HL-60/S4 treated with retinoic acid at 250 ng/mL for 4 days and 3 days (cell line): ENCODE data around the gene TNXB.
"Not testable (repeated sequence)": the region's sequence is repeated elsewhere in the genome, so short reads cannot be mapped to it uniquely, and the experiment has no call there.

Experiments
- in situ Hi-C: fragments of 300-500 bp; cut with MboI; formaldehyde crosslinking; loops from 2 replicates; pipeline ENCODE4 v1.7.0; 2022; ENCODE audit warnings: low sequenced_read_pairs

The TNXB gene

GRCh38 chr6:32109114-32109764 lies at the start of gene TNXB:
TNXB (minus strand) TSS chr6:32109338; CDS start chr6:32098198, 11,140 bp downstream.
- in situ Hi-C loops = no loop called here

GRCh38 chr6:32158052-32158451 lies 48.9 kb upstream of the TNXB start:
- in situ Hi-C loops = no loop called here

GRCh38 chr6:32156891-32157290 lies 47.8 kb upstream of the TNXB start:
- in situ Hi-C loops = no loop called here

- in situ Hi-C loops = no loop called here
Observed at GRCh38 chr6:32154514-32155161, 45.5 kb upstream of the TNXB start.

GRCh38 chr6:32153564-32154513 lies 44.7 kb upstream of the TNXB start, which contains the start of gene PPT2:
PPT2 (plus strand) TSS chr6:32154141; CDS start chr6:32154595, 454 bp downstream.
- in situ Hi-C loops = no loop called here

GRCh38 chr6:32152769-32153563 lies 43.8 kb upstream of the TNXB start:
- in situ Hi-C loops = no loop called here

GRCh38 chr6:32151863-32152768 lies 43.0 kb upstream of the TNXB start, which contains the start of gene PRRT1:
PRRT1 (minus strand) TSS chr6:32151939; CDS start chr6:32151827, 112 bp downstream.
- in situ Hi-C loops = no loop called here

GRCh38 chr6:32151181-32151862 lies 42.2 kb upstream of the TNXB start:
- in situ Hi-C loops = no loop called here

GRCh38 chr6:32149932-32150870 lies 41.1 kb upstream of the TNXB start:
- in situ Hi-C loops = no loop called here

GRCh38 chr6:32149092-32149755 lies 40.1 kb upstream of the TNXB start:
- in situ Hi-C loops = no loop called here

- in situ Hi-C loops = no loop called here
Observed at GRCh38 chr6:32148289-32149091, 39.4 kb upstream of the TNXB start.

GRCh38 chr6:32147401-32148132 lies 38.4 kb upstream of the TNXB start:
- in situ Hi-C loops = no loop called here

- in situ Hi-C loops = no loop called here
Observed at GRCh38 chr6:32146687-32147086, 37.5 kb upstream of the TNXB start.

GRCh38 chr6:32146287-32146686 lies 37.1 kb upstream of the TNXB start:
- in situ Hi-C loops = no loop called here

GRCh38 chr6:32144238-32144637 lies 35.1 kb upstream of the TNXB start:
- in situ Hi-C loops = not testable (repeated sequence)
